Large intestine (tissue), 3 donors: ENCODE results near the gene RNPS1. TPM values are rescaled to one million over a fixed set of nuclear protein-coding genes. Genes with fewer than 3 reads are reported as not detected.

ENCODE experiments used
- DNase-seq, 2 donors: peaks; one replicate each; pipeline versions ENCODE4 v3.0.0 to v3.0.0-alpha.2; 2013
- H3K27ac ChIP-seq: one replicate; pipeline ENCODE4 v1.5.1; 2013; ENCODE audit warnings: low read length
- H3K27me3 ChIP-seq: 2 replicates; pipeline ENCODE4 v1.6.1; 2013; ENCODE audit warnings: low read length; ENCODE audit not compliant: control insufficient read depth, insufficient read depth
- H3K36me3 ChIP-seq: 2 replicates; pipeline ENCODE4 v1.6.1; 2013; ENCODE audit warnings: low read length; ENCODE audit not compliant: control insufficient read depth, insufficient read depth
- H3K4me1 ChIP-seq: one replicate; pipeline ENCODE4 v1.6.1; 2013; ENCODE audit warnings: low read length; ENCODE audit not compliant: control insufficient read depth, insufficient read depth
- H3K4me3 ChIP-seq: one replicate; pipeline ENCODE4 v1.5.1; 2013; ENCODE audit warnings: low read length
- H3K9me3 ChIP-seq: one replicate; pipeline ENCODE4 v1.6.1; 2013; ENCODE audit warnings: mild to moderate bottlenecking, low read depth, low read length, moderate library complexity; ENCODE audit not compliant: control insufficient read depth
- WGBS: methylation state at CpG from one replicate; pipeline ENCODE4 v1.1.5; 2013; ENCODE audit warnings: low lambda C conversion rate; ENCODE audit not compliant: insufficient coverage; 5-methylcytosine and 5-hydroxymethylcytosine counted together
- polyA plus RNA-seq: library from polyadenylated mRNA; unstranded; fragments of 120-200 nt; gene quantifications from one replicate; pipeline ENCODE4 v1.2.1, GENCODE V29; 2013

Gene RNPS1
- polyA plus RNA-seq, 1 donor = 172 TPM

DNA sequence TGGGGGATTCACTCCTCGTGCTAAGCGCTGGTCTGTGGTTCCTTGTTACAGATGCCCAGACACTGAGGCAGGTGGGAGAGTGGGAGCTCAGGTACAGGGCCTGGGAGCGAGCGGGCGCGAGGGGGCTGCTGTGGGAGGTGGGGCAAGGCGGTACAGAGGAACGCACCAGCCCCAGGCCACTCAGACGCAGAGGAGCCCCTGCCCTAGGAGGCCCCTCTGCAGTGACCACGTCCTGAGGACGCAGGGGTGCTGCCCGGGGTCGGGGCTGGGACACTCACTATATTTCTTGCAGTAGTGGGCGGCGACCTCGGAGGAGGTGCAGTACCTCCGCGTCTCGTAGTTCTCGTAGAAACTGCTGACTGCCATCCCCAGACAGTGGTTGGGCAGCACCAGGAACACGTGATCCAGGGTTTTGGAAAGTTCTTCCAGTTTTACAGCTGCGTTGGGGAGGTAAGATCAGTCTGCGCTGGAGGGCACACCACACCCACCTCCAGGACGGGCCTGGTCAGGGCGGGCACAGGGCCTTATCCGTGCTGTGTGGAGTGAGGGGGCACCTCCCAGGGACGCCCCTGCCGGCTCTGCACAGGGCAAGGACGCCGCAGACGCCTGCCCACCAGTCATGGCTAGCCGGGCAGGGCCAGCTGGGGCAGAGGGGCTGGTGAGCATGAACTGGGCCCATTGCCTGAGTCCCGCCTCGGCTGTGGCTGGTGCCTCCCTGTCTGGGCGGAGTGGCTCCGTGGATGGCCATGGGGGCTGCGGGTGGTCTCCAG is 16.3 kb upstream of the RNPS1 start:
- Histone ChIP-seq H3K27ac (no peak overlapping the region), H3K4me3 (no peak overlapping the region), H3K27me3 (peaks cover 5% of the 10 kb centered on the region), H3K9me3 (no peaks in the 10 kb centered on the region), H3K36me3 (no peaks in the 10 kb centered on the region), H3K4me1 (no peaks in the 10 kb centered on the region)
- WGBS = no CpG with 5 or more reads among the region's 37 CpGs
- DNase-seq = no peak

DNA sequence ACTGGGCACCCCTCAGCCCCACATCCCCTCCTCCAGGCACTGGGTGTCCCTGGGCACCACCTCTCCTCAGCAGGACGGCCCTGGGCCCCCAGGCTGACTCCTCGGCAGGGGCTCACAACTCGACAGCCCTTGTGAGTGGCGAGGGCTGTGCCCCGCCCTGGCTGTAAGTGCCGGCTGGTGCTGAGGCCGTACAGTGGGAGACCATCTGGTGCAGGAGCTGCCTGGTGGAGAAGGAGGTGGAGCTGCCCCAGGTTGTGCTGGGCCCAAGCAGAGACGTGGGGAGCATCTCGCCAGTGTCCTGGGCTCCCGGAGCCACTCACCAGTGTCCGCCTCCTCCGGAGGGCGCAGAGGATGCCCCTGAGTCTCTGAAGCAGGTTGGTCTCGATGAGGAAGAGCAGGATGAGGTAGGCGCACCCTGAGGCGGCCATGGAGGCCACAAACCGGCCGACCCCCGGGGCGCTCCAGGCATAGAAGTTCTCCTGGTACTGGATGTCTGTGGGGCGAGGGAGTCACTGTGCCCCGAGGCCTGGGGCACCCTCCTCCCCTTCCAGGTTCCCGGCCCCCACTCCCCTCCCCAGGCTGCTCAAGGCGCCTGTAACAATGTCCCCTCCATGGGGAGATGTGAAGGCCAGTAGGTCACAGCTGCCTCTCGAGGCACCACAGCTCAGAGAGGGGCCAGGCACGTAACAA is 15.1 kb upstream of the RNPS1 start:
- Histone ChIP-seq H3K27ac (no peak overlapping the region), H3K36me3 (no peaks in the 10 kb centered on the region), H3K4me1 (no peaks in the 10 kb centered on the region), H3K4me3 (no peak overlapping the region), H3K9me3 (no peaks in the 10 kb centered on the region), H3K27me3 (peaks cover 9% of the 10 kb centered on the region)
- DNase-seq = no peak
- no CpG with 5 or more reads among the region's 26 CpGs for WGBS

DNA sequence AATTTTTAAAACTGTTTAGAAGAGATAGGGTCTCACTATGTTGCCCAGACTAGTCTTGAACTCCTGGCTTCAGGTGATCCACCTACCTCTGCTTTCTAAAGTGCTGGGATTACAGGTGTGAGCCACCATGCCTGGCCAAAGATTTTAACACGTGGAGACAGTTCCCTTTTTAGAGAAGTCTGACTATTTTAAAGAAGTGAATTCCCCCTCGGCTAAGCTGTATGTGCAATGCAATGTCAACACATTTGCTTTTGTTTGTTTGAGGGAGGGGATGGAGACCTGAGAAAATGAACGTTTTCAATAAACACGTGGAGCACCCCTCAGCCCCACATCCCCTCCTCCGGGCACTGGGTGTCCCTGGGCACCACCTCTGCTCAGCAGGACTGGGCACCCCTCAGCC is 14.3 kb upstream of the RNPS1 start:
- H3K27me3 ChIP-seq = peaks cover 15% of the 10 kb centered on the region
- no peak overlapping the region for H3K4me3 ChIP-seq
- H3K36me3 ChIP-seq = no peaks in the 10 kb centered on the region
- no peak overlapping the region for H3K27ac ChIP-seq
- no peaks in the 10 kb centered on the region for H3K9me3 ChIP-seq
- WGBS = 33% methylated on average over 1 of the region's 5 CpGs
- no peak for DNase-seq
- no peaks in the 10 kb centered on the region for H3K4me1 ChIP-seq

DNA sequence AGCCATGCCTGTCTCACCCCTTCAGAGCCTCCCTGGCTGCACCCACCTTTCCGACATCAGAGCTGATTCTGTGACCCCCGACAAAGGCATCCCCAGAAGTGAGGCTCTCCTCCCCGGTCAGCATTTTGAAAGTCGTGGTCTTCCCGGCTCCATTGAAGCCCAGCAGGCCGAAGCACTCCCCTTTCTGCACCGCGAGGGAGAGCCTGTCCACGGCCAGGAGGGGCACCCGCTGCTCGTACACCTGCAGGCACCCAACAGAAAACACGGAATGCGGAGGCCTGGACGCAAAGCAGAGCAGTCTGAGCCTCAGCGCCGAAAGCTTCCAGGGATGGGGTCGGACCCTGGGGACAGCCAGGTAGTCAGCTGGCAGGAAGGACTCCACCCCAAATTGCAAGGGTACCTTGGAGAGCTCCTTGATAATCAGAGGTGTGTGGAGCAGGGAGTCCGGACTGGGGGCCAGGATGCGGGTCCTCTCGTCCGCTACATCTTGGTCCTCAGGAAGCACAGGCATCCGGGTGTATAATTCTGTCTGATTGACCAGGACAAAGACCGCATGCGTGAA is 13.1 kb upstream of the RNPS1 start:
- Histone ChIP-seq H3K4me1 (no peaks in the 10 kb centered on the region), H3K27me3 (peaks cover 27% of the 10 kb centered on the region), H3K36me3 (no peaks in the 10 kb centered on the region), H3K4me3 (no peak overlapping the region), H3K27ac (no peak overlapping the region), H3K9me3 (no peaks in the 10 kb centered on the region)
- WGBS = no CpG with 5 or more reads among the region's 24 CpGs
- no peak for DNase-seq

DNA sequence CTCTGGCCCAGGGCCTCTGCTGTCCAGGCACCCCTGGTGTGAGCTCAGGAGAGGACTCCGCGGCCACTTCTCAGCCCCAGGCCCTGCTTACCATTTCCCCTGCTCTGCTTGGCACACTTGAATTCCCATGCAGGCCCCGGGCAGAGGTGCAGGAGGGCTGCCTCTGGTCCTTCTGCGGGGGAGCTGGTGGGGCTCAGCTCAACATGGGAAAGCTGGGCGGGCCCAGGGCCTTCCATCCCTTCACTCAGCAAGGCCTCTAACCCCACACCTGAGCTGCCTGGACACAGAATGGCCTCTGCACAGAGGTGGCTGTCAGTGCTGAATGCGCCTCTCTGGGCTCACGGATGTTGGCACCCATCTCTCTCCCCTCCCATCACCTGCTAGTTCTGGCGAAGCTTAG is 12.5 kb upstream of the RNPS1 start:
- H3K27me3 ChIP-seq = peaks cover 32% of the 10 kb centered on the region
- H3K4me3 ChIP-seq = no peak overlapping the region
- no peaks in the 10 kb centered on the region for H3K36me3 ChIP-seq
- no peaks in the 10 kb centered on the region for H3K9me3 ChIP-seq
- no peaks in the 10 kb centered on the region for H3K4me1 ChIP-seq
- WGBS = no CpG with 5 or more reads among the region's 8 CpGs
- no peak for DNase-seq
- no peak overlapping the region for H3K27ac ChIP-seq

DNA sequence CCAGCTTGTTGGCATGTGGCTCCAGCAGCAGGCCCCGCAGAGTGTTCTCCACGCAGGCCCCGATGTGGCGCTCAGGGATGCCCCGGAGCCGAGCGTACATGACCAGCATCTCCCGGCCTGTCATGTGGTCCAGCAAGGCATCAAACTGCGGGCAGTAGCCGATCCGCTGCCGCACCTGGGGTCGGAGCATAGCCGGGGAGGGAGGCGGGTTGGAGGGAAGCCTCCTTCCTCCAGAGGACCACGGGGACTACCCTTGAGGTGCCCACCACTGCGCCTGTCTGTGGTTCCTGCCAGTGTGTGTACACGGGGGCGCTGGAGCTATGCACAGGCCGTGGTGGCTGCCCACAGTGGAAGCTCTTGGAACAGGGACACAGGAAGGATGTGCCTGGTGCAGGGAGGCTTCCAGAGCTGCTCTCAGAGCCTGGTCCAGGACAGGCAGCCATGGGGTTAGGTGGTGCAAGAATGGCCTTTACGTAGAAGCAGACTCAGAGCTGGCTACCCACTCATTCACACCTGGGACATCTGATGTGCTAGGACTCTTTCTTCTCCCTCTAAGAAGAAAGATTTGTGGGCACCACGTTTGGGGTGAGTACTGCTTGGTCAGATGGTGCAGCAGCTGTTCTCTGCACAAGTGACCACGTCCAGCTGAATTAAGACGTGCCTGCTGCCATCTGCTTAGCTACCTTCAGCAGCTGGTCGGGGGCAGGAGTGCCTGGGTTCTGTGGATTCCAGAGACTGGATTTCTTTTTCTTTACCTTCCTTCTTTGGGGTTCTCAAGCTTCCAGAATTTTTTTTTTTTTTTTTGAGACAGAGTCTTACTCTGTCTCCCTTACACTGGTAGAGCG is 11.3 kb upstream of the RNPS1 start:
- Histone ChIP-seq H3K9me3 (no peaks in the 10 kb centered on the region), H3K36me3 (no peaks in the 10 kb centered on the region), H3K4me3 (no peak overlapping the region), H3K4me1 (no peaks in the 10 kb centered on the region), H3K27ac (no peak overlapping the region), H3K27me3 (peaks cover 33% of the 10 kb centered on the region)
- no peak for DNase-seq
- WGBS = no CpG with 5 or more reads among the region's 26 CpGs

DNA sequence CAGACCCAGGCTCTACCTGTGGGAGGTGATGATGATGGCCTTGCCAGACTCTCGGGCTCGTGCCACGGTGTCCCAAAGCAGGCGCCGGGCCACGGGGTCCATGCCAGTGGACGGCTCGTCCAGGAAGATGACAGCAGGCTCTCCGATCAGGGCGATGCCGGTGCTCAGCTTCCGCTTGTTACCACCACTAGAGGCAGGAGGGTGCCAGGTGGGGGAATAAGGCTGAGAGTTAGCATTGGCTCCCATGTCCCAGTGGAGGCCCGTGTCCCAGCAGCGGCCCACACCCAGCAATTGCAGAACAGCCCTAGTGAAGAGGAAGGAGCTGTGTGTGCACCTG is 10.3 kb upstream of the RNPS1 start:
- no peak overlapping the region for H3K4me3 ChIP-seq
- H3K4me1 ChIP-seq = no peaks in the 10 kb centered on the region
- peaks cover 33% of the 10 kb centered on the region for H3K27me3 ChIP-seq
- no peaks in the 10 kb centered on the region for H3K9me3 ChIP-seq
- WGBS = no CpG with 5 or more reads among the region's 14 CpGs
- no peak for DNase-seq
- no peak overlapping the region for H3K27ac ChIP-seq
- no peaks in the 10 kb centered on the region for H3K36me3 ChIP-seq

DNA sequence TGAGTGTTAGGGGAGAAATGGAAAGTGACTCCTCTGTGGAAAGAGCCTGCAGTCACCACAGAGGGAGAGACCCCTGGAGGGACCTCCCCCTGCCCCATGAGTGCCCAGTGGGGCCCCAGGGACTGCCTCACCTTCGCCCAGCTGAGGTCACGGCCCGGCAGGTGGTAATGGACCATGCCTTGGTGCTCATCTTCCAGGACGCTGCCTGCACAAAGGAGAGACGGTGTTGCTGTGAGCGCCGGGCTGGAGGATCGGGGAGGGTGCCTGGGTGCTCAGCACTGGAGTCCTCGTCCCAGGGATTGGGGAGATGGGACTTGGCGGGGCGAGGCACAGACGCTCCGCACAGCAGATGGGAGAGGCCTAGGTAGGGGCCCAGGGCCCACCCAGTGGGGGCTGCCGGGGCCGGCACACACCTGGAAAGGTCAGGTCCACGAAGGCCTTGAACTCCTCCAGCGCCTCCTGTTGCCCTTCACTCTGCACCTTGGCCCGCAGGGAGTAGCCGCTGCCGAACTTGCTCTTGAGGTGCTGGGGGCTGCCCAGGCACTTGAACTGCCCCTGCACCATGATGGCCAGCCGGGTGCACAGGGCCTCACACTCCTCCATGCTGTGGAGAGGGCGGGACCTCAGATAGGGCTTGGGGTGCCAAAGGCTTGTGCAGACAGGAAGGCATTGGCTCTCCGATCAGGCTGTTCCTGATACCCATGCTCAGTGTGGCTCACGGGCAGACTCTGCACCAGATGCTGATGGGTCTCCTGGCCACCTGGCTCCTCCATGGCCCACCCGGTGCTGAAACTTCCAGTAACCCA is 9.7 kb upstream of the RNPS1 start:
- Histone ChIP-seq H3K9me3 (no peaks in the 10 kb centered on the region), H3K27ac (no peak overlapping the region), H3K4me3 (no peak overlapping the region), H3K27me3 (peaks cover 33% of the 10 kb centered on the region), H3K36me3 (no peaks in the 10 kb centered on the region), H3K4me1 (no peaks in the 10 kb centered on the region)
- DNase-seq = no peak
- no CpG with 5 or more reads among the region's 25 CpGs for WGBS

DNA sequence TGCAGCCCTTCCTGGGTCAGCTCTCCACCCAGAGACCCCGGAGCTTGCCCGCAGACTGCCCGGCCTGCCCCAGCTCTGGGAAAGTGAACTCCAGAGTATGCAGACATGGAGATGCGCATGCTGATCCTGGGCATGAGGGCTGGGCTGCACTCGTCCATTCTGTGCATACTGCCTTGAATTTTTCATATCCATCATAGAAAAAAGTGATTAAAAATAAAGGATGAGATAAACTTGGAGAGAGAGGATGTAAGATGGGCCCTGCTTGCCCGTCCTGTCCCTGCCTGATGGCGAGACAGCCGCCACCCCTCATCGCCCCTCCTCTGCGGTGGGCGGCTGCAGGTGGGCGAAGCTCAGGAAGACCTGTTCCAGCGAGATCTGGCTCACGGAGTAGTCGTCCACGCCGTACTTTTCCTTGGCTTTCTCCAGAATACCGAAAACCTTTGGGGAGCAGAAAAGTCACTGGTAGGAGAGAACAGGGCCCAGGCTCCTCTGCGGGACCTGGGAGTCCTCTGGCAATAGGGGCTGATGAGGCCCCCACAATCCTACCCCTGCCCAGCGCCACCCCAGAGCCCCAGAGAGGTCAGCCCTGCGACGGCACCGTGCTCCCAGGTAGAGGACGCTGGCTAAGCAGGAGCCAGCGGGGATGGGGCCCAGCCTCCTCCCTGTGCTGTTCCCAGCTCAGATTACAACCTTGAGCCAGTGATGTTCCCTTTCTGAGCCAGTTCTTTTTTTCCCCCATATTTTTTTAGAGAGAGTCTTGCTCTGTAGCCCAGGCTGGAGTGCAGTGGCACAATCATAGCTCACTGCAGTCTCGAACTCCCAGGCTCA is 8.7 kb upstream of the RNPS1 start:
- H3K27ac ChIP-seq = no peak overlapping the region
- H3K9me3 ChIP-seq = no peaks in the 10 kb centered on the region
- H3K4me3 ChIP-seq = no peak overlapping the region
- no peaks in the 10 kb centered on the region for H3K4me1 ChIP-seq
- H3K36me3 ChIP-seq = peaks cover 3% of the 10 kb centered on the region
- 72% methylated on average over 2 of the region's 26 CpGs for WGBS
- no peak for DNase-seq
- H3K27me3 ChIP-seq = peaks cover 33% of the 10 kb centered on the region
